Common myeloid progenitor, CD34-positive (primary cell): ENCODE data around the gene C3orf52. TPM values are rescaled to one million over a fixed set of nuclear protein-coding genes. Genes with fewer than 3 reads are reported as not detected.
"Not testable (repeated sequence)": the region's sequence is repeated elsewhere in the genome, so short reads cannot be mapped to it uniquely, and the experiment has no call there.

Experiments used
- CTCF ChIA-PET: fragments of 350-600 bp; sonication (Branson Sonifier 250); formaldehyde crosslinking; loops from one replicate; lab custom pipeline; 2021; ENCODE audit warnings: antibody characterized with exemption; lab: Charles Lee
- POLR2A ChIA-PET: fragments of 350-600 bp; sonication (Branson Sonifier 250); formaldehyde crosslinking; loops from one replicate; lab custom pipeline; 2021; ENCODE audit warnings: antibody characterized with exemption; lab: Charles Lee
- DNase-seq, 3 donors: peaks; one replicate each; pipeline versions ENCODE4 v3.0.0 to v3.0.0-alpha.2; 2013
- H3K27ac ChIP-seq, 2 experiments: 1 replicate in 1 of 2; 2 replicates in 1 of 2; pipeline ENCODE4 v1.7.0; 2013; ENCODE audit warnings: inconsistent platforms in 2 of 2, low read length in 2 of 2, mild to moderate bottlenecking in 2 of 2, low read depth in 1 of 2, moderate library complexity in 1 of 2; ENCODE audit not compliant: severe bottlenecking in 2 of 2, insufficient read depth in 1 of 2, poor library complexity in 1 of 2
- H3K27me3 ChIP-seq, 5 experiments: replicated peaks in 2 of 5; 1 replicate in 3 of 5; 2 replicates in 2 of 5; pipeline versions ENCODE4 v1.6.1 to v1.7.0; 2013; ENCODE audit warnings: low read length in 4 of 5, mild to moderate bottlenecking in 2 of 5, moderate library complexity in 2 of 5, inconsistent platforms in 1 of 5; ENCODE audit not compliant: insufficient read depth in 5 of 5, control insufficient read depth in 4 of 5
- H3K36me3 ChIP-seq, 4 experiments: 1 replicate in 2 of 4; 2 replicates in 2 of 4; pipeline versions ENCODE4 v1.6.1 to v1.7.0; 2013; ENCODE audit warnings: low read length in 3 of 4, control low read depth in 1 of 4, mild to moderate bottlenecking in 1 of 4; ENCODE audit not compliant: control insufficient read depth in 4 of 4, insufficient read depth in 4 of 4
- H3K4me1 ChIP-seq, 4 experiments: 1 replicate in 3 of 4; 2 replicates in 1 of 4; pipeline versions ENCODE4 v1.6.1 to v1.7.1; 2013; ENCODE audit warnings: low read length in 3 of 4, mild to moderate bottlenecking in 3 of 4, control low read depth in 1 of 4, inconsistent platforms in 1 of 4, moderate library complexity in 1 of 4; ENCODE audit not compliant: control insufficient read depth in 4 of 4, insufficient read depth in 4 of 4; ENCODE audit errors: control extremely low read depth in 1 of 4
- H3K4me3 ChIP-seq, 7 experiments: 1 replicate in 4 of 7; 2 replicates in 3 of 7; pipeline versions ENCODE4 v1.5.1 to v1.7.0; 2013; ENCODE audit warnings: mild to moderate bottlenecking in 7 of 7, low read length in 6 of 7, moderate library complexity in 6 of 7, inconsistent platforms in 2 of 7, low read depth in 2 of 7, control low read depth in 1 of 7; ENCODE audit not compliant: insufficient read depth in 4 of 7, control insufficient read depth in 1 of 7; ENCODE audit errors: extremely low read depth in 1 of 7
- H3K9me3 ChIP-seq, 5 experiments: 1 replicate in 4 of 5; 2 replicates in 1 of 5; pipeline versions ENCODE4 v1.6.1 to v1.7.1; 2013; ENCODE audit warnings: low read length in 4 of 5, mild to moderate bottlenecking in 2 of 5, inconsistent platforms in 1 of 5, low read depth in 1 of 5, moderate library complexity in 1 of 5; ENCODE audit not compliant: control insufficient read depth in 4 of 5, insufficient read depth in 2 of 5; ENCODE audit errors: control extremely low read depth in 1 of 5
- WGBS: methylation state at CpG from one replicate; pipeline ENCODE4 v1.1.5; 2013; ENCODE audit not compliant: insufficient coverage; 5-methylcytosine and 5-hydroxymethylcytosine counted together
- polyA plus RNA-seq: library from polyadenylated mRNA; unstranded; fragments of 120-200 nt; gene quantifications from one replicate; pipeline ENCODE4 v1.2.1, GENCODE V29; 2013

The C3orf52 gene
- 0.34 TPM for polyA plus RNA-seq

GRCh38 chr3:112086076-112086854, at the start of gene C3orf52:
TSS of gene C3orf52 (plus strand) at chr3:112086389. CDS start at chr3:112086408, 19 bp downstream.
- under 1% methylated on average over 57 of the region's 67 CpGs for WGBS
- H3K27ac ChIP-seq, result no peak within 1 kb of the TSS
- no peaks in the 10 kb centered on the region for H3K9me3 ChIP-seq
- POLR2A ChIA-PET, result no interaction called here
- H3K36me3 ChIP-seq, result no peaks in the 10 kb centered on the region
- DNase-seq, result peak; percentile 36 to 67 (median 50)
- CTCF ChIA-PET, result no interaction called here
- H3K27me3 ChIP-seq, result peaks cover 4 to 33% (median 21%) of the 10 kb centered on the region in 5 experiments
- peak within 1 kb of the TSS in 6 of 7 experiments; percentile 45 to 74 (median 60) for H3K4me3 ChIP-seq
- H3K4me1 ChIP-seq, result peaks cover 2 to 25% (median 22%) of the 10 kb centered on the region in 4 experiments

DNA sequence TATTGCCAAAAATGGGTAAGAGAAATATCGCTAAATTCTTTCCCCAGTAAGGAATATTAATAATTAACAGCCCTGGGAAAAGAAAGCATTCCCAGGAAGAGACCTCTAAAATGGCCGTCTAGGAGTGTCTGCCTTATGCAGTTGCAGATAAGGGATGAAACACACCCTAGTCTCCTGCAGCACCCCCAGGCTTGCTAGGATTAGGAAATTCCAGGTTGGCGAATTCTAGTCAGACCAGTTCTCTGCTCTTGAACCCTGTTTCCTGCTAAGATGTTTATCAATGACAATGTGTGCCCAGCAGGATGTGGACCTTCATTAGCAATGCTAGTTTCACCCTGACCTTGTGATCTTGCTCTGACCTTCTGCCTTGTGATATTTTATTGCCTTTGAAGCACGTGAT, 49.0 kb upstream of the C3orf52 start:
- CTCF ChIA-PET, H3K27me3 ChIP-seq, H3K4me3 ChIP-seq, DNase-seq, POLR2A ChIA-PET, H3K4me1 ChIP-seq, H3K27ac ChIP-seq, H3K9me3 ChIP-seq, H3K36me3 ChIP-seq: not testable (repeated sequence)
- WGBS, result 79% methylated on average over 2 of the region's 4 CpGs

DNA sequence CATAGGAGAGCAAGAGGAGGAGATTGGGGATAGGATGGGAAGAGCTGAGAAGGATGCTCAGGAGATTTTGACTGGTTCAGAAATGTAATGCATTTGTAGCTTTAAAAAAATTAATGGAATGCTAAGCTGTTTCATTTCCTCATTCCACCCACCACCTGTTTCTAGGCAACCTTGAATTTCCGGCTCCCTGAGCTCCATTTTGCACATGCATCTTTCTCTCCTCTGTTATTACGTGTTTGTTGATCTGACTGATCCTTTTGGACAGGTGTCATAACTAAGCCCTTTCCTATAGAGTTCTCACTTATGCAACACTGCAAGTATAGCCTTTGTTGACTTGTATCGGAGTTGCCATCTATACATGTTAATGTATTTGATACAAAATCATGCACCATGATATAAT, 47.3 kb upstream of the C3orf52 start:
- Histone ChIP-seq H3K4me1 (no peaks in the 10 kb centered on the region), H3K27me3 (no peaks in the 10 kb centered on the region), H3K9me3 (no peaks in the 10 kb centered on the region), H3K4me3 (no peak overlapping the region), H3K27ac (no peak overlapping the region), H3K36me3 (no peaks in the 10 kb centered on the region)
- ChIA-PET CTCF (interaction anchor here (0.7 to 1.7 kb wide), 5 partner anchors 12 to 144 kb away, joined by 3 to 8 read pairs (median 5); no protein-coding TSS in a partner anchor), POLR2A (no interaction called here)
- no peak for DNase-seq
- 82% methylated on average over 2 of the region's 3 CpGs for WGBS

DNA sequence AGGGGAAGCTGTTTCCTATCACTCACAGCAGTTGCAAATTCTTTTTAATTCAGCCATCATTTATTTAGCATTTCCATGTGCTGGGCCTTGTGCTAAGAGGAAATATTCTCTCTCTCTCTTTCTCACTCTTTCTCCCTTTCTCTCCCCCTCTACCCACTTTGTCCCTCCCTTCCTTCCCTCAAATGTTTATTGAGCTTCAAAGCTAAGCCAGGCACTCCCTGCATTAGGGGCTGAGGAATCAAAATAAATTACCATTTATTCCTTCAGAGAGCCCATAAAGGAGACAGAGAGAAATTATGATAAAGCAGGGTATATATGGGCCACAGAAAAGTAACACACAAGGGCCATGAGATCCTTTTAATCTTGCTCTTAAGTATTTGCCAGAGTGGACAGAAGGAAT, 44.9 kb upstream of the C3orf52 start:
- H3K27ac ChIP-seq, result no peak overlapping the region
- H3K9me3 ChIP-seq, result no peaks in the 10 kb centered on the region
- H3K4me1 ChIP-seq, result no peaks in the 10 kb centered on the region
- POLR2A ChIA-PET, result no interaction called here
- no peak overlapping the region for H3K4me3 ChIP-seq
- H3K36me3 ChIP-seq, result no peaks in the 10 kb centered on the region
- CTCF ChIA-PET, result interaction anchor here (1.0 to 1.3 kb wide), 2 partner anchors 12 to 24 kb away, joined by 3 to 4 read pairs; no protein-coding TSS in a partner anchor
- H3K27me3 ChIP-seq, result no peaks in the 10 kb centered on the region
- no peak for DNase-seq

DNA sequence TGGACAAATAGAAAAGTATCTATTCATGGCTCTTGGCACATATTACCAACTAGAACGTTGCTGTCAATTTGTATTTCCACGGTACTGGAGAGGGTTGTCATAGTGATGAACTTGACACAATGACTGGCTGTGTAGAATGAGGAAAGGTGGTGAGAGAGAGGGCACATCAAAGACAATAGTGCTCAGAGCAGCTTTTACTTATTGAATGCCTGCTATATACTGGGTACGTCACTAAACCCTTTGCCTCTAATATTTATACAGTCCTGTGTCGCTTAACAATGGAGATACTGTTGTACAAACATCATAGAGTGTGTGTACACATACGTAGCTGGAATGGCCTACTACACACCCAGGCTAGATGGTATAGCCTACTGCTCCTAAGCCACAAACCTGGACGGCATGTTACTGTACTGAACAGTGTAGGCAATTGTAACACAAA, 43.3 kb upstream of the C3orf52 start:
- DNase-seq, result no peak
- ChIA-PET CTCF (interaction anchor here (0.6 to 3.0 kb wide), 20 partner anchors 10 to 465 kb away, joined by 3 to 16 read pairs (median 4); partner anchors contain the start of gene ABHD10), POLR2A (no interaction called here)
- Histone ChIP-seq H3K36me3 (no peaks in the 10 kb centered on the region), H3K27me3 (no peaks in the 10 kb centered on the region), H3K4me1 (no peaks in the 10 kb centered on the region), H3K27ac (no peak overlapping the region), H3K4me3 (no peak overlapping the region), H3K9me3 (no peaks in the 10 kb centered on the region)
- WGBS, result 91% methylated on average over 4 of the region's 6 CpGs

- no peaks in the 10 kb centered on the region for H3K36me3 ChIP-seq
- CTCF ChIA-PET, result interaction anchor here (0.6 to 3.0 kb wide), 21 partner anchors 10 to 466 kb away, joined by 3 to 16 read pairs (median 4); partner anchors contain the start of gene ABHD10
- no peak overlapping the region for H3K27ac ChIP-seq
- no peaks in the 10 kb centered on the region for H3K27me3 ChIP-seq
- WGBS, result 9% methylated on average over 7 of the region's 7 CpGs
- no peaks in the 10 kb centered on the region for H3K4me1 ChIP-seq
- POLR2A ChIA-PET, result interaction anchor here (0.6 kb wide), 1 partner anchor 1481 kb away, joined by 3 read pairs; no protein-coding TSS in a partner anchor
- H3K9me3 ChIP-seq, result no peaks in the 10 kb centered on the region
- H3K4me3 ChIP-seq, result peak overlapping the region in 2 of 7 experiments; percentile 27 to 63
- peak; percentile 78 to 83 (median 82) for DNase-seq
Observed at GRCh38 chr3:112043621-112044201, 42.5 kb upstream of the C3orf52 start.

DNA sequence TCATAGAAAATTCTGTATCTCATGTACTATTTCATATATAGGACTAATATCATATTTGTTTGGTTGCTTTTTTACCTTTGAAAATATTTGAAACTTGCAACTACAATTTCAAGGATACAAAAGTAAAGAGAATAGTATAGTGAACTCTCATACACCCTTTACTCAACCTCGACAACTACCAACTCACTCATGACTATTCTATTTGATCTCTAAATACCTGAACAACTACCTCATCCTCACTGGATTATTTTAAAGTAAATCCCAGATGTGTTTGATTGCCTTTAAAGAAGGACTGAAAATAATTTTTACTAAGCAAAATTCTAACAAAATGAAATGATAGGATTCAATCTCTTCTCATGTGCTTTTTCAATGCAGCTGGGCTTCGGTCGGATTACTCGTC, 39.6 kb upstream of the C3orf52 start:
- H3K9me3 ChIP-seq, result no peaks in the 10 kb centered on the region
- POLR2A ChIA-PET, result no interaction called here

More for the DNA sequence above, 39.6 kb upstream of the C3orf52 start:
- no peaks in the 10 kb centered on the region for H3K36me3 ChIP-seq
- H3K4me1 ChIP-seq, result no peaks in the 10 kb centered on the region
- H3K27ac ChIP-seq, result no peak overlapping the region
- no peak for DNase-seq
- 100% methylated on average over 1 of the region's 4 CpGs for WGBS
- no peak overlapping the region for H3K4me3 ChIP-seq
- CTCF ChIA-PET, result no interaction called here
- H3K27me3 ChIP-seq, result no peaks in the 10 kb centered on the region
